IMR-90 (cell line): ENCODE data around the gene CCDC12.

Experiments
- BHLHE40 ChIP-seq: fragments of 150-350 bp; IDR thresholded peaks from 2 replicates; pipeline ENCODE4 v1.6.1; 2016; ENCODE audit warnings: mild to moderate bottlenecking, low read depth, low read length
- CEBPB ChIP-seq: IDR thresholded peaks from 2 replicates; pipeline ENCODE4 v1.6.1; 2012; ENCODE audit warnings: low read depth, low read length, improper control_type of control experiment
- CHD1 ChIP-seq: IDR thresholded peaks from 2 replicates; pipeline ENCODE4 v1.6.1; 2012; ENCODE audit warnings: low read depth, low read length, improper control_type of control experiment
- CTCF ChIP-seq: conservative IDR thresholded peaks from 2 replicates; pipeline ENCODE4 v1.5.1; 2012; ENCODE audit warnings: mild to moderate bottlenecking, low read depth, low read length, improper control_type of control experiment
- FOS ChIP-seq: fragments of 150-350 bp; IDR thresholded peaks from 2 replicates; pipeline ENCODE4 v1.6.1; 2016; ENCODE audit warnings: low read depth, low read length
- MAFK ChIP-seq: IDR thresholded peaks from 2 replicates; pipeline ENCODE4 v1.6.1; 2012; ENCODE audit warnings: low read depth, low read length, improper control_type of control experiment
- MAZ ChIP-seq: IDR thresholded peaks from 2 replicates; pipeline ENCODE4 v1.6.1; 2012; ENCODE audit warnings: low read depth, mild to moderate bottlenecking, low read length, improper control_type of control experiment, moderate library complexity, borderline replicate concordance
- MXI1 ChIP-seq: IDR thresholded peaks from 2 replicates; pipeline ENCODE4 v1.6.1; 2012; ENCODE audit warnings: low read depth, mild to moderate bottlenecking, low read length, moderate library complexity, borderline replicate concordance
- POLR2A ChIP-seq: IDR thresholded peaks from 2 replicates; pipeline ENCODE4 v1.6.1; 2012; ENCODE audit warnings: mild to moderate bottlenecking, low read depth, low read length
- RAD21 ChIP-seq: IDR thresholded peaks from 2 replicates; pipeline ENCODE4 v1.6.1; 2012; ENCODE audit warnings: low read length, improper control_type of control experiment
- RCOR1 ChIP-seq: IDR thresholded peaks from 2 replicates; pipeline ENCODE4 v1.6.1; 2012; ENCODE audit warnings: mild to moderate bottlenecking, low read length, improper control_type of control experiment; ENCODE audit not compliant: insufficient replicate concordance
- RFX5 ChIP-seq: IDR thresholded peaks from 2 replicates; pipeline ENCODE4 v1.8.0; 2012; ENCODE audit warnings: low read depth, mild to moderate bottlenecking, low read length, moderate library complexity
- TF ChIP-seq, protein P1 (sequence below): fragments of 150-350 bp; IDR thresholded peaks from 2 replicates; pipeline ENCODE4 v1.6.1; 2016; ENCODE audit warnings: low read depth, mild to moderate bottlenecking, low read length, moderate library complexity, borderline replicate concordance
- TF ChIP-seq, protein P2 (sequence below): fragments of 150-350 bp; IDR thresholded peaks from 2 replicates; pipeline ENCODE4 v1.6.1; 2017; ENCODE audit warnings: mild to moderate bottlenecking, antibody characterized with exemption, low read length, low read depth

DNA sequence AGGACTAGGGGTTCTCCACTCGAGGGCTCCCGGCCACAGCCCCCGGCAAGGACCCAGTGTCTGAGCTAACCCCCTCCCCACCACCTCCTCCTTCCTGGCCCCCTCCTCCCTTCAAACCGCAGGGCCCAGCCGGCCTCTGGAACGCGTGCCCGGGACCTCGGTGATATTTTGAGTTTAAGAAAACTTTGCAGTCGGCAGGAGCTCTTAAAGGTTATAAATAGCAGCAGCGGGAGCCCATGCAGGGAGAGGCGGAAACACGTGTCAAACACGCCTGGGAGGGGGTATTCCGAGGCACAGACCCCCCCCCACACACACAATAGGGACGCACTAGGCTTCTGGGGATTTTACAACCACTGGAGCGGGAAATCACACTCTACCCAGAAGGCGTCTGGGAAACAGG is 102.1 kb downstream of the CCDC12 start:
- no peak for TF ChIP-seq POLR2A
- TF ChIP-seq, protein P1, sequence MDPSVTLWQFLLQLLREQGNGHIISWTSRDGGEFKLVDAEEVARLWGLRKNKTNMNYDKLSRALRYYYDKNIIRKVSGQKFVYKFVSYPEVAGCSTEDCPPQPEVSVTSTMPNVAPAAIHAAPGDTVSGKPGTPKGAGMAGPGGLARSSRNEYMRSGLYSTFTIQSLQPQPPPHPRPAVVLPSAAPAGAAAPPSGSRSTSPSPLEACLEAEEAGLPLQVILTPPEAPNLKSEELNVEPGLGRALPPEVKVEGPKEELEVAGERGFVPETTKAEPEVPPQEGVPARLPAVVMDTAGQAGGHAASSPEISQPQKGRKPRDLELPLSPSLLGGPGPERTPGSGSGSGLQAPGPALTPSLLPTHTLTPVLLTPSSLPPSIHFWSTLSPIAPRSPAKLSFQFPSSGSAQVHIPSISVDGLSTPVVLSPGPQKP, result no peak
- TF ChIP-seq CTCF, result no peak
- TF ChIP-seq MAZ, result no peak
- no peak for TF ChIP-seq MAFK
- TF ChIP-seq RCOR1, result no peak
- TF ChIP-seq BHLHE40, result no peak
- TF ChIP-seq, protein P2, sequence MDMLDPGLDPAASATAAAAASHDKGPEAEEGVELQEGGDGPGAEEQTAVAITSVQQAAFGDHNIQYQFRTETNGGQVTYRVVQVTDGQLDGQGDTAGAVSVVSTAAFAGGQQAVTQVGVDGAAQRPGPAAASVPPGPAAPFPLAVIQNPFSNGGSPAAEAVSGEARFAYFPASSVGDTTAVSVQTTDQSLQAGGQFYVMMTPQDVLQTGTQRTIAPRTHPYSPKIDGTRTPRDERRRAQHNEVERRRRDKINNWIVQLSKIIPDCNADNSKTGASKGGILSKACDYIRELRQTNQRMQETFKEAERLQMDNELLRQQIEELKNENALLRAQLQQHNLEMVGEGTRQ, result no peak
- TF ChIP-seq CEBPB, result no peak
- TF ChIP-seq CHD1, result no peak
- TF ChIP-seq FOS, result no peak
- no peak for TF ChIP-seq RFX5
- TF ChIP-seq MXI1, result no peak
- TF ChIP-seq RAD21, result no peak
